ENCODE measurements around the gene PXDC1. TPM values are rescaled to one million over a fixed set of nuclear protein-coding genes. Genes with fewer than 3 reads are reported as not detected.

The PXDC1 gene
- total and polyA plus RNA-seq, 2 experiments from 2014 or later = 1.2 to 1.8 TPM

DNA sequence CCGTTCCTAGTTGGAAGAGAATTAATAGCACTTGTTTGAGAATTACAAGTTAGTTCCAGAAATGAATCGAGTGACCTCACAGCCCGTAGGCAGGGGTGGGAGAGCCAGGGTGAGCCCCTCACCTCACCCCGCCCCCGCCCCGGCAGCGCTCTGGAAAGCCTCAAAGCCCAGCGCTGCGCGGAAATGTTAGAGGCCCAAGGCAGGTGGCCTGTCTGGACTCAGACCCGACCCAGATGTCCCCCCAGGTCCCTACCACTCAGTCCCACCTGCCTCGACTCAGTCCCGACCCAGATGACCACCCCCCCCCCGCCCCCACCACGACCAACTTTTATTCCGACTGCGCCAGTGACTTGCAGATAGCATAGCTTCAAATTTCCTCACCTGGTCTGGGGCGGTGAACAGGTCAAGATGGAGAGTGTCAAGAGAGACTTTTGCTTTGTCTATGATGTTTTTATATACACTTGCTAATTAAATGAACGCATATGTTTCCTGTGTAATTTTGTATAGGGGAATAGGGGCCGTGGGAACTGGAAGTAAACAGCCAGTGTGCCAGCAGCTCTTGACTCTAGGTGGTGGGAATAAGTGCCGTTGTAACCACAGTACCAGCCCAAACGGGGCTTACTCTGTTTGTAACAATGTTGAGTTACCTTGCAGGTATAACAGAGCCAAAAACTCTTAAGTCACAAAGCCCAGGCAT lies 1.2 kb upstream of the PXDC1 start (continued):
- TF ChIP-seq EZH2 (IDR thresholded peaks at IDR 0.05; ENCODE audit: low read depth, unreplicated experiment) (no peak), ZNF331 (CRISPR knock-in tag; IDR thresholded peaks at IDR 0.05; ENCODE audit: low read depth) (no peak)
- TF ChIP-seq, protein P1, sequence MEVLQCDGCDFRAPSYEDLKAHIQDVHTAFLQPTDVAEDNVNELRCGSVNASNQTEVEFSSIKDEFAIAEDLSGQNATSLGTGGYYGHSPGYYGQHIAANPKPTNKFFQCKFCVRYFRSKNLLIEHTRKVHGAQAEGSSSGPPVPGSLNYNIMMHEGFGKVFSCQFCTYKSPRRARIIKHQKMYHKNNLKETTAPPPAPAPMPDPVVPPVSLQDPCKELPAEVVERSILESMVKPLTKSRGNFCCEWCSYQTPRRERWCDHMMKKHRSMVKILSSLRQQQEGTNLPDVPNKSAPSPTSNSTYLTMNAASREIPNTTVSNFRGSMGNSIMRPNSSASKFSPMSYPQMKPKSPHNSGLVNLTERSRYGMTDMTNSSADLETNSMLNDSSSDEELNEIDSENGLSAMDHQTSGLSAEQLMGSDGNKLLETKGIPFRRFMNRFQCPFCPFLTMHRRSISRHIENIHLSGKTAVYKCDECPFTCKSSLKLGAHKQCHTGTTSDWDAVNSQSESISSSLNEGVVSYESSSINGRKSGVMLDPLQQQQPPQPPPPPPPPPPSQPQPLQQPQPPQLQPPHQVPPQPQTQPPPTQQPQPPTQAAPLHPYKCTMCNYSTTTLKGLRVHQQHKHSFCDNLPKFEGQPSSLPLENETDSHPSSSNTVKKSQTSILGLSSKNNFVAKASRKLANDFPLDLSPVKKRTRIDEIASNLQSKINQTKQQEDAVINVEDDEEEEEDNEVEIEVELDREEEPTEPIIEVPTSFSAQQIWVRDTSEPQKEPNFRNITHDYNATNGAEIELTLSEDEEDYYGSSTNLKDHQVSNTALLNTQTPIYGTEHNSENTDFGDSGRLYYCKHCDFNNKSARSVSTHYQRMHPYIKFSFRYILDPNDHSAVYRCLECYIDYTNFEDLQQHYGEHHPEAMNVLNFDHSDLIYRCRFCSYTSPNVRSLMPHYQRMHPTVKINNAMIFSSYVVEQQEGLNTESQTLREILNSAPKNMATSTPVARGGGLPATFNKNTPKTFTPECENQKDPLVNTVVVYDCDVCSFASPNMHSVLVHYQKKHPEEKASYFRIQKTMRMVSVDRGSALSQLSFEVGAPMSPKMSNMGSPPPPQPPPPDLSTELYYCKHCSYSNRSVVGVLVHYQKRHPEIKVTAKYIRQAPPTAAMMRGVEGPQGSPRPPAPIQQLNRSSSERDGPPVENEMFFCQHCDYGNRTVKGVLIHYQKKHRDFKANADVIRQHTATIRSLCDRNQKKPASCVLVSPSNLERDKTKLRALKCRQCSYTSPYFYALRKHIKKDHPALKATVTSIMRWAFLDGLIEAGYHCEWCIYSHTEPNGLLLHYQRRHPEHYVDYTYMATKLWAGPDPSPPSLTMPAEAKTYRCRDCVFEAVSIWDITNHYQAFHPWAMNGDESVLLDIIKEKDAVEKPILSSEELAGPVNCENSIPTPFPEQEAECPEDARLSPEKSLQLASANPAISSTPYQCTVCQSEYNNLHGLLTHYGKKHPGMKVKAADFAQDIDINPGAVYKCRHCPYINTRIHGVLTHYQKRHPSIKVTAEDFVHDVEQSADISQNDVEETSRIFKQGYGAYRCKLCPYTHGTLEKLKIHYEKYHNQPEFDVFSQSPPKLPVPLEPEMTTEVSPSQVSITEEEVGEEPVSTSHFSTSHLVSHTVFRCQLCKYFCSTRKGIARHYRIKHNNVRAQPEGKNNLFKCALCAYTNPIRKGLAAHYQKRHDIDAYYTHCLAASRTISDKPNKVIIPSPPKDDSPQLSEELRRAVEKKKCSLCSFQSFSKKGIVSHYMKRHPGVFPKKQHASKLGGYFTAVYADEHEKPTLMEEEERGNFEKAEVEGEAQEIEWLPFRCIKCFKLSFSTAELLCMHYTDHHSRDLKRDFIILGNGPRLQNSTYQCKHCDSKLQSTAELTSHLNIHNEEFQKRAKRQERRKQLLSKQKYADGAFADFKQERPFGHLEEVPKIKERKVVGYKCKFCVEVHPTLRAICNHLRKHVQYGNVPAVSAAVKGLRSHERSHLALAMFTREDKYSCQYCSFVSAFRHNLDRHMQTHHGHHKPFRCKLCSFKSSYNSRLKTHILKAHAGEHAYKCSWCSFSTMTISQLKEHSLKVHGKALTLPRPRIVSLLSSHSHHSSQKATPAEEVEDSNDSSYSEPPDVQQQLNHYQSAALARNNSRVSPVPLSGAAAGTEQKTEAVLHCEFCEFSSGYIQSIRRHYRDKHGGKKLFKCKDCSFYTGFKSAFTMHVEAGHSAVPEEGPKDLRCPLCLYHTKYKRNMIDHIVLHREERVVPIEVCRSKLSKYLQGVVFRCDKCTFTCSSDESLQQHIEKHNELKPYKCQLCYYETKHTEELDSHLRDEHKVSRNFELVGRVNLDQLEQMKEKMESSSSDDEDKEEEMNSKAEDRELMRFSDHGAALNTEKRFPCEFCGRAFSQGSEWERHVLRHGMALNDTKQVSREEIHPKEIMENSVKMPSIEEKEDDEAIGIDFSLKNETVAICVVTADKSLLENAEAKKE (CRISPR knock-in tag; IDR thresholded peaks at IDR 0.05) = no peak

GRCh38 chr6:3751730-3752530 lies 417 bp upstream of the PXDC1 start:
- DNase-seq (ENCODE audit: low spot score) (peak; percentile 88), ATAC-seq (peak; percentile 40)
- H3K4me3 Mint-ChIP-seq = peak overlapping the region; percentile 59
- Histone ChIP-seq H3K4me3 (peak overlapping the region; percentile 75), H3K4me2 (peak overlapping the region; percentile 93), H3K27me3 (ENCODE audit: insufficient read depth) (peaks cover 73% of the 10 kb centered on the region), H3K9me2 (ENCODE audit: insufficient read depth) (no peaks in the 10 kb centered on the region), H3K36me3 (ENCODE audit: insufficient read depth) (no peaks in the 10 kb centered on the region), H3F3A (replicated peaks; ENCODE audit: low read depth) (peaks cover 7% of the 10 kb centered on the region), H3K27ac (ENCODE audit: low read depth) (no peak overlapping the region), H4K20me1 (replicated peaks; ENCODE audit: insufficient read depth) (no peaks in the 10 kb centered on the region), H3K4me1 (ENCODE audit: insufficient read depth) (peaks cover 20% of the 10 kb centered on the region), H2AFZ (peak overlapping the region; percentile 96), H3K79me2 (replicated peaks; ENCODE audit: insufficient read depth) (no peaks in the 10 kb centered on the region)
- no peak overlapping the region for H3K27ac Mint-ChIP-seq
- H3K9me3 Mint-ChIP-seq = no peaks in the 10 kb centered on the region
- peaks cover 36% of the 10 kb centered on the region for H3K4me1 Mint-ChIP-seq
- no peaks in the 10 kb centered on the region for H3K36me3 Mint-ChIP-seq (ENCODE audit: low read depth)
- peaks cover 51% of the 10 kb centered on the region for H3K27me3 Mint-ChIP-seq (ENCODE audit: insufficient read depth, low read depth, poor library complexity)
- no peak for TF ChIP-seq EZH2phosphoT487 (IDR thresholded peaks at IDR 0.05; ENCODE audit: unreplicated experiment)
- TF ChIP-seq, protein P2, sequence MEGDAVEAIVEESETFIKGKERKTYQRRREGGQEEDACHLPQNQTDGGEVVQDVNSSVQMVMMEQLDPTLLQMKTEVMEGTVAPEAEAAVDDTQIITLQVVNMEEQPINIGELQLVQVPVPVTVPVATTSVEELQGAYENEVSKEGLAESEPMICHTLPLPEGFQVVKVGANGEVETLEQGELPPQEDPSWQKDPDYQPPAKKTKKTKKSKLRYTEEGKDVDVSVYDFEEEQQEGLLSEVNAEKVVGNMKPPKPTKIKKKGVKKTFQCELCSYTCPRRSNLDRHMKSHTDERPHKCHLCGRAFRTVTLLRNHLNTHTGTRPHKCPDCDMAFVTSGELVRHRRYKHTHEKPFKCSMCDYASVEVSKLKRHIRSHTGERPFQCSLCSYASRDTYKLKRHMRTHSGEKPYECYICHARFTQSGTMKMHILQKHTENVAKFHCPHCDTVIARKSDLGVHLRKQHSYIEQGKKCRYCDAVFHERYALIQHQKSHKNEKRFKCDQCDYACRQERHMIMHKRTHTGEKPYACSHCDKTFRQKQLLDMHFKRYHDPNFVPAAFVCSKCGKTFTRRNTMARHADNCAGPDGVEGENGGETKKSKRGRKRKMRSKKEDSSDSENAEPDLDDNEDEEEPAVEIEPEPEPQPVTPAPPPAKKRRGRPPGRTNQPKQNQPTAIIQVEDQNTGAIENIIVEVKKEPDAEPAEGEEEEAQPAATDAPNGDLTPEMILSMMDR (conservative IDR thresholded peaks at IDR 0.05; ENCODE audit: low read depth in 2 of 2) = 0 out of 4 replicates have a peak, but pooled peaks of 1 of the 2 experiments have one; percentile 1
- no peak for TF ChIP-seq CREB1 (CRISPR knock-in tag; IDR thresholded peaks at IDR 0.05; ENCODE audit: low read depth)
- TF ChIP-seq EZH2 (IDR thresholded peaks at IDR 0.05; ENCODE audit: low read depth, unreplicated experiment) = peak; percentile 66
- TF ChIP-seq POLR2AphosphoS5 (IDR thresholded peaks at IDR 0.05; ENCODE audit: low read depth) = no peak
- TF ChIP-seq ETS1 (IDR thresholded peaks at IDR 0.05) = no peak
- no peak for TF ChIP-seq ZNF331 (CRISPR knock-in tag; IDR thresholded peaks at IDR 0.05; ENCODE audit: low read depth)
- TF ChIP-seq JUNB (IDR thresholded peaks at IDR 0.05; ENCODE audit: unreplicated experiment) = no peak
